Fibroblast of lung (primary cell): ENCODE measurements around the gene RNF31. TPM values are rescaled to one million over a fixed set of nuclear protein-coding genes. Genes with fewer than 3 reads are reported as not detected.

Experiments used
- DNase-seq, 2 donors: peaks; one replicate each; pipeline versions ENCODE4 v3.0.0 to v3.0.0-alpha.2; 2010; ENCODE audit warnings: low read depth in 2 of 2
- H2AFZ ChIP-seq: 2 replicates; pipeline ENCODE4 v1.5.1; 2012; ENCODE audit warnings: low read length, control low read depth, inconsistent platforms
- H3K27ac ChIP-seq: 2 replicates; pipeline ENCODE4 v1.5.1; 2011; ENCODE audit warnings: low read length, control low read depth; ENCODE audit not compliant: insufficient read depth
- H3K27me3 ChIP-seq: 2 replicates; pipeline ENCODE4 v1.5.1; 2011; ENCODE audit warnings: mild to moderate bottlenecking, low read length; ENCODE audit not compliant: control insufficient read depth, insufficient read depth
- H3K36me3 ChIP-seq: 2 replicates; pipeline ENCODE4 v1.5.1; 2011; ENCODE audit warnings: low read length; ENCODE audit not compliant: control insufficient read depth, insufficient read depth
- H3K4me1 ChIP-seq: 2 replicates; pipeline ENCODE4 v1.5.1; 2011; ENCODE audit warnings: low read length; ENCODE audit not compliant: control insufficient read depth, insufficient read depth; ENCODE audit errors: extremely low read depth
- H3K4me2 ChIP-seq: 2 replicates; pipeline ENCODE4 v1.5.1; 2011; ENCODE audit warnings: low read length, control low read depth; ENCODE audit not compliant: insufficient read depth; ENCODE audit errors: extremely low read depth
- H3K4me3 ChIP-seq, 4 experiments: fragments of 200-600 bp in 1 of 4; sonication (generic) in 1 of 4; replicated peaks in 1 of 4; 2 replicates each; pipeline ENCODE4 v1.5.1; 2011 to 2016; ENCODE audit warnings: low read length in 4 of 4, low read depth in 3 of 4, mild to moderate bottlenecking in 3 of 4, control low read depth in 2 of 4, inconsistent platforms in 1 of 4, mixed read lengths in 1 of 4; ENCODE audit not compliant: insufficient read depth in 1 of 4; ENCODE audit errors: control extremely low read depth in 1 of 4
- H3K79me2 ChIP-seq: 2 replicates; pipeline ENCODE4 v1.5.1; 2012; ENCODE audit warnings: mild to moderate bottlenecking, low read length, inconsistent platforms; ENCODE audit not compliant: control insufficient read depth, insufficient read depth
- H3K9ac ChIP-seq: 2 replicates; pipeline ENCODE4 v1.5.1; 2011; ENCODE audit warnings: mild to moderate bottlenecking, low read length, control low read depth; ENCODE audit not compliant: insufficient read depth
- H3K9me3 ChIP-seq: 2 replicates; pipeline ENCODE4 v1.5.1; 2012; ENCODE audit warnings: low read depth, low read length; ENCODE audit not compliant: control insufficient read depth, insufficient read depth
- H4K20me1 ChIP-seq: 2 replicates; pipeline ENCODE4 v1.5.1; 2011; ENCODE audit warnings: low read length; ENCODE audit not compliant: control insufficient read depth, insufficient read depth; ENCODE audit errors: extremely low read depth
- CTCF ChIP-seq, 2 donors: IDR thresholded peaks in 1 of 2; conservative IDR thresholded peaks in 1 of 2; 1 replicate in 1 of 2; 2 replicates in 1 of 2; pipeline ENCODE4 v1.5.1; 2011 to 2012; ENCODE audit warnings: low read length in 2 of 2, control low read depth in 1 of 2, inconsistent platforms in 1 of 2, low read depth in 1 of 2, mild to moderate bottlenecking in 1 of 2
- EZH2 ChIP-seq: IDR thresholded peaks from 2 replicates; pipeline ENCODE4 v1.5.1; 2012; ENCODE audit warnings: low read length, control low read depth, mild to moderate bottlenecking; ENCODE audit errors: missing control alignments
- polyA plus RNA-seq, 2 donors: library from polyadenylated mRNA; depleted of rRNA in 1 of 2; stranded (reverse) in 1 of 2; unstranded in 1 of 2; fragments of >200 nt; gene quantifications; 2 replicates each; pipeline ENCODE4 v1.2.1, GENCODE V29; 2011 to 2012; ENCODE audit warnings: missing spikeins in 1 of 2
- total RNA-seq: library from RNA; depleted of rRNA; stranded (reverse); fragments of >200 nt; gene quantifications from 2 replicates; pipeline ENCODE4 v1.2.1, GENCODE V29; 2014

Gene RNF31
- total and polyA plus RNA-seq, 2 donors (not counting 1 experiment from before 2014, with no cell fraction given): 9.2 to 25.4 TPM

DNA sequence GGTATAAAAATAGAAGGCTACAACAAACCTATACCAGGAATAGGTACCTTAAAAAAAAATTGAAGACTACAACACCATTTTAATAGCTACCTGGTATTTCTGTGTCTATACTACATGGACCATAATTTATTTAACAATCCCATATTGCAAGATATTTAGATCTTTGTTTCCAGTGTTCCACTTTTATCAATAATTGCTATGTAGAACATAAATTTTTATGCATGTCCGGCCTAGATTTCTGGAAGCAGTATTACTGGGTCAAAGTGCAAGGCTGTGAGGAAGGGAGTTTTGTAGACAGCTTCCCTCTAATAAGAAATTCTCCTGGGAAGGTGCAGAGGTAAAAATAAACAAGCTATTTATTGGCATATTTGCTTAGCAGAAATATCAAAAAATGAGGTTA, 36.8 kb upstream of the RNF31 start:
- Histone ChIP-seq H3K79me2 (no peaks in the 10 kb centered on the region), H3K4me2 (no peak overlapping the region), H3K4me1 (peaks cover 5% of the 10 kb centered on the region), H3K27ac (no peak overlapping the region), H2AFZ (no peak overlapping the region), H3K27me3 (no peaks in the 10 kb centered on the region), H4K20me1 (no peaks in the 10 kb centered on the region), H3K4me3 (no peak overlapping the region), H3K36me3 (no peaks in the 10 kb centered on the region), H3K9me3 (no peaks in the 10 kb centered on the region), H3K9ac (no peak overlapping the region)
- no peak for TF ChIP-seq EZH2
- TF ChIP-seq CTCF (conservative IDR thresholded peaks at IDR 0.05 in 1 of 2, IDR thresholded peaks at IDR 0.05 in 1 of 2; ENCODE audit: low read depth in 1 of 2, low read length in 2 of 2): no peak
- no peak for DNase-seq

DNA sequence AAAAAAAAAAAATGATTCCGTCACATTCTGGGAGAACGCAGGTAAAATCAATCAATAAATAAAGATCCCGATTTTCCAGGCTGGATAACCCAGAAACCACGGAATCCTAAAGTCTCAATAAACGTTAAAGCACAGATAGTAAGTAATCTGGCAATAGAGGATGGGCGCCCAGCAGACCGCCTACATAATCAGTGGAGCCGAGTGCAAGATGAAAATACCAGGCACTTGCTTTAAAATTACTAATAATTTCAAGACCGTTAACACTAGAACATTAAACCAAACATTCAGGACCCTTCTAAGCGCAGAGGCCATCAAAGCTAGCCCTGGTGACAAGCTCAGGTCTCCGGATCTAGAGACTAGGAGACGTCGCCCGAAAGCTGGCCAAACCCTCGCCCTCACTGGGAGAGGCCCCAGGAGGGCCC, 33.9 kb upstream of the RNF31 start:
- Histone ChIP-seq H3K9me3 (no peaks in the 10 kb centered on the region), H3K79me2 (no peaks in the 10 kb centered on the region), H3K4me3 (peak overlapping the region; percentile 39 to 96 (median 72)), H3K4me1 (peaks cover 5% of the 10 kb centered on the region), H4K20me1 (no peaks in the 10 kb centered on the region), H3K4me2 (peak overlapping the region; percentile 100), H2AFZ (peak overlapping the region; percentile 91), H3K9ac (peak overlapping the region; percentile 67), H3K27me3 (no peaks in the 10 kb centered on the region), H3K27ac (peak overlapping the region; percentile 98), H3K36me3 (no peaks in the 10 kb centered on the region)
- DNase-seq: no peak
- TF ChIP-seq CTCF (conservative IDR thresholded peaks at IDR 0.05 in 1 of 2, IDR thresholded peaks at IDR 0.05 in 1 of 2; ENCODE audit: low read depth in 1 of 2, low read length in 2 of 2): no peak
- TF ChIP-seq EZH2: no peak

DNA sequence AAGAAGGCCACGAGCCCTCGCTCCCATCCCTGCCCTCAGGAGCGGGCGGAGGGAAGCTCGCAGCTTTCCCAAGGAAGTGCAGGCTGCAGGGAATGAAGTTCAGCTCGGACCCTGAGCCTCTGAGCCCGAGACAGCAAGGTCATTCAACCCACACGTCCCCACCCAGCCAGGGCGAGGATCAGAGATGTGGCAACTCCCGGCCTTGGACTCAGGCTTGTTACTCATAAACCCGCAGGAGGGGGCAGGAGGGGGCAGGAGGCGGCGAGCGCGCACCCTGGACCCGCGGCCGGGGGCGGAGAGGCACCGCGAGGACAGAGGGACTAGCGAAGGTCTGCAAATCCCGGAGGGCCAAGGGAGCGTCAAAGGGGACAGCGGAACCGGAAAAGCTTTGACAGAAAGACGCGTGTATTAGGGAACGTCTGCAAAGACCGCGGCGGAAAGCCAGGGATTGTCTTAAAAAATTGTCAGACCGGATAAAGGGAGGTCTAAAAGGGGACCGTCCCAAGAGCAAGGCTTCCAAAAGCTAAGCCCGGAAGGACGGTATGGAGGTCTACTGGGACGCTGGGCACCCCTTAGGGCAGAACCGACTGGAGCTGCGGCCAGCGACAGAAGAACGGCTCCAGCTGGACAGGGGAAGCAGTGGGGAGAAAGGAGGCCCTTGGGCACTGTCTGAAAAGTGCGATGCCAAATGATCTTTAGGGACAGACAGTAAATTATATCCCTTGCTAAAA, 33.3 kb upstream of the RNF31 start:
- peak overlapping the region; percentile 100 for H3K4me2 ChIP-seq
- no peaks in the 10 kb centered on the region for H4K20me1 ChIP-seq
- peak overlapping the region; percentile 98 for H3K27ac ChIP-seq
- H3K36me3 ChIP-seq: no peaks in the 10 kb centered on the region
- H3K9me3 ChIP-seq: no peaks in the 10 kb centered on the region
- peak; percentile 92 to 93 for DNase-seq
- H2AFZ ChIP-seq: peak overlapping the region; percentile 96
- H3K27me3 ChIP-seq: no peaks in the 10 kb centered on the region
- H3K9ac ChIP-seq: peak overlapping the region; percentile 67
- no peak for TF ChIP-seq CTCF (conservative IDR thresholded peaks at IDR 0.05 in 1 of 2, IDR thresholded peaks at IDR 0.05 in 1 of 2; ENCODE audit: low read depth in 1 of 2, low read length in 2 of 2)
- no peak for TF ChIP-seq EZH2
- no peaks in the 10 kb centered on the region for H3K79me2 ChIP-seq
- peak overlapping the region; percentile 39 to 96 (median 72) for H3K4me3 ChIP-seq
- peaks cover 5% of the 10 kb centered on the region for H3K4me1 ChIP-seq
